H1 (cell line): ENCODE data around the gene TBC1D22A. TPM values are rescaled to one million over a fixed set of nuclear protein-coding genes. Genes with fewer than 3 reads are reported as not detected.

ENCODE experiments used
- CBX8 ChIP-seq: fragments of 300-800, 300-1000 bp; sonication (generic); IDR thresholded peaks from 2 replicates; pipeline ENCODE4 v1.7.1; 2016; ENCODE audit warnings: low read depth, low read length, borderline replicate concordance
- HDAC6 ChIP-seq: IDR thresholded peaks from one replicate; pipeline ENCODE4 v1.7.1; 2012; ENCODE audit warnings: low read depth, mild to moderate bottlenecking, inconsistent platforms, low read length, moderate library complexity
- PHF8 ChIP-seq: fragments of 200-600 bp; sonication (generic); conservative IDR thresholded peaks from 2 replicates; pipeline ENCODE4 v1.7.1; 2012; ENCODE audit warnings: low read depth, mild to moderate bottlenecking, inconsistent platforms, low read length, moderate library complexity
- polyA plus RNA-seq, 7 experiments: library from polyadenylated mRNA; depleted of rRNA in 3 of 7; stranded (reverse) in 5 of 7; unstranded in 2 of 7; fragments of >200 nt in 5 of 7; fragments of 200-250 nt in 2 of 7; gene quantifications; 1 replicate in 5 of 7; 2 replicates in 1 of 7; 4 replicates in 1 of 7; pipeline versions ENCODE4 v1.2.1 to v1.2.3, GENCODE V29; 2011 to 2013; ENCODE audit warnings: missing spikeins in 2 of 7, mixed read lengths in 2 of 7
- total RNA-seq: library from RNA; stranded (reverse); fragmentation: NEBNext Ultra II Directional; extraction: Animal tissue kit (Norgen Biotek cat#: 25700); gene quantifications from 2 replicates; pipeline ENCODE4 v1.2.1, GENCODE V29; 2021

TBC1D22A gene
- total and polyA plus RNA-seq, 2 of the 8 experiments (the other 6 are each of a cell fraction or from before 2014, with no cell fraction given): 11.9 to 18.4 TPM

DNA sequence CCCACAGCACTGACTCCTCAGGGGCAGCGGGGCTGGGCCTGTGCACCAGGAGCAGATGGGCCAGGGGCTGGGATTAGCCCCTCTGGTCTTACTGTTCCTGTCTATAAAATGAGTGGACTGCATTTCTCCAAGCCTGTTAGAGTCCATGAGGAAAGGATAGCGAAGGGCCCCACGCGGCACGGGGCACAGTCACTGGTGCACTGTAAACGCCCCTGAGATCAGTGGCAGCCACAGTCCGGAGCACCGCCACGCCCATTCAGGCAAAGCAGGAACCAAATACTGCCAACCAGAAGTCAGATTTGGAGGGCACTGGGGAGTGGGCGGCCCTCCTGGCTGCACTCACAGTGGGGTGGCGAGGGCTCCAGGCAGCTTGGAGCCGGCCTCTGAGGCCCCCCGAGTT is 387.5 kb downstream of the TBC1D22A start (continued):
- TF ChIP-seq CBX8: no peak
- TF ChIP-seq HDAC6: no peak
- TF ChIP-seq PHF8: no peak
